Peyer's patch (tissue), 4 donors: ENCODE results near the gene PTRH1. TPM values are rescaled to one million over a fixed set of nuclear protein-coding genes. Genes with fewer than 3 reads are reported as not detected.
A peak's percentile ranks its signal among the peaks of the same experiment; 100 is the strongest.

ENCODE experiments used
- DNase-seq, 3 donors: peaks; one replicate each; pipeline ENCODE4 v3.0.0-alpha.2; 2017 to 2019
- H3K27ac ChIP-seq, 4 donors: fragments of 200-600 bp; sonication (generic); one replicate each; pipeline ENCODE4 v1.5.1; 2016 to 2019
- H3K27me3 ChIP-seq, 2 donors: fragments of 200-600 bp; sonication (generic); one replicate each; pipeline ENCODE4 v1.5.1; 2019
- H3K36me3 ChIP-seq, 3 donors: fragments of 200-600 bp; sonication (generic); one replicate each; pipeline ENCODE4 v1.5.1; 2016 to 2019
- H3K4me1 ChIP-seq, 4 donors: fragments of 200-600 bp; sonication (generic); one replicate each; pipeline ENCODE4 v1.5.1; 2016 to 2019
- H3K4me3 ChIP-seq, 4 donors: fragments of 200-600 bp; sonication (generic); 1 replicate in 3 of 4; 2 replicates in 1 of 4; pipeline ENCODE4 v1.5.1; 2016 to 2019; ENCODE audit warnings: mild to moderate bottlenecking in 1 of 4
- H3K9me3 ChIP-seq, 4 donors: fragments of 200-600 bp; sonication (generic); one replicate each; pipeline ENCODE4 v1.5.1; 2016 to 2019; ENCODE audit warnings: mild to moderate bottlenecking in 1 of 4
- CTCF ChIP-seq, 6 experiments: fragments of 450-650 bp in 4 of 6; fragments of 200-600 bp in 2 of 6; sonication (generic) in 1 of 6; IDR thresholded peaks; one replicate each; pipeline ENCODE4 v1.5.1; 2017 to 2019; ENCODE audit warnings: antibody characterized with exemption in 6 of 6, mild to moderate bottlenecking in 3 of 6, moderate library complexity in 1 of 6
- POLR2A ChIP-seq, 2 donors: fragments of 450-650 bp; IDR thresholded peaks; one replicate each; pipeline ENCODE4 v1.5.1; 2017; ENCODE audit warnings: antibody characterized with exemption in 2 of 2, mild to moderate bottlenecking in 2 of 2, moderate library complexity in 2 of 2
- total RNA-seq, 4 donors: library from RNA; depleted of rRNA; stranded (reverse); fragments of >200 nt; gene quantifications; one replicate each; pipeline ENCODE4 v1.1.0, GENCODE V29; 2016

The PTRH1 gene
- total RNA-seq, 4 donors from 2014 or later, result 5.2 to 14.9 (median 7.9) TPM; not detected in 1

DNA sequence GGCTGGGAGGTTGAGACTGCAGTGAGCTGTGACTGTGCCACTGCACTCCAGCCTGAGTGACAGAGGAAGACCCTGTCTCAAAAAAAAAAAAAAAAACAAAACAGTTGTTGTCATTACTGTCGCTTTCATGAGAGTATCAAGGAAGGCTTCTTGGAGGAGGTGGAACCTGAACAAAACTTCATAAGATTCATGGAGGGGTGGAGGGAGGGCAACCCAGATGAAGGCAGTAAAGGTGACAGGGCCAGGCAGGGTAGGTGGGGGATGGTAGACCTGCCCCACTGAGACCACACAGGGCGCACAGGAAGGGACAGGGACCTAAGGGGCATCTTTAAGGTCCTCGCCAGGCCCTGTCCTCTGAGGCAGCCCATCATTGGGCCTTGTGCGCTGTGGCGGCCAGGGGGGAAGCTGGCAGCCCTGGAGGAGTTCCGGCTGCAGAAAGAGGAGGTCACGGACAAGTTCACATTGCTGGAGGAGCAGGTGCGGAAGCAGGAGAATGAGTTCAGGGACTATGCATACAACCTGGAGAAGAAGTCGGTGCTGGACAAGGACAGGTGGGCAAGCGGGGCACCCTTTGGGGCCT lies 5.2 kb downstream of the PTRH1 start:
- H3K27ac ChIP-seq, result no peak overlapping the region
- H3K27me3 ChIP-seq, result no peaks in the 10 kb centered on the region
- no peak overlapping the region for H3K4me3 ChIP-seq
- TF ChIP-seq CTCF (IDR thresholded peaks at IDR 0.05) (no peak), POLR2A (IDR thresholded peaks at IDR 0.05) (no peak)
- no peaks in the 10 kb centered on the region for H3K36me3 ChIP-seq
- peaks cover 0 to 12% (median 5%) of the 10 kb centered on the region in 4 donors for H3K4me1 ChIP-seq
- no peak for DNase-seq
- no peaks in the 10 kb centered on the region for H3K9me3 ChIP-seq

GRCh38 chr9:127708952-127709587 lies 6.4 kb downstream of the PTRH1 start:
- no peak overlapping the region for H3K27ac ChIP-seq
- DNase-seq, result no peak
- TF ChIP-seq POLR2A (IDR thresholded peaks at IDR 0.05) (no peak), CTCF (IDR thresholded peaks at IDR 0.05) (no peak)
- H3K4me1 ChIP-seq, result peaks cover 0 to 1% (median 0%) of the 10 kb centered on the region in 4 donors
- no peaks in the 10 kb centered on the region for H3K36me3 ChIP-seq
- no peak overlapping the region for H3K4me3 ChIP-seq
- no peaks in the 10 kb centered on the region for H3K9me3 ChIP-seq
- no peaks in the 10 kb centered on the region for H3K27me3 ChIP-seq

- Histone ChIP-seq H3K36me3 (no peaks in the 10 kb centered on the region), H3K9me3 (no peaks in the 10 kb centered on the region), H3K4me3 (no peak overlapping the region), H3K27me3 (no peaks in the 10 kb centered on the region), H3K4me1 (no peaks in the 10 kb centered on the region), H3K27ac (no peak overlapping the region)
- peak in 1 of 6 experiments; percentile 19 for TF ChIP-seq CTCF (IDR thresholded peaks at IDR 0.05)
- TF ChIP-seq POLR2A (IDR thresholded peaks at IDR 0.05), result no peak
- no peak for DNase-seq
Measured at GRCh38 chr9:127707766-127708165, 7.7 kb downstream of the PTRH1 start.

GRCh38 chr9:127706836-127707241 lies 8.6 kb downstream of the PTRH1 start, which contains the start of gene CFAP157:
CFAP157 (plus strand) TSS chr9:127706988; CDS start chr9:127707032, 44 bp downstream.
- no peaks in the 10 kb centered on the region for H3K4me1 ChIP-seq
- TF ChIP-seq POLR2A (IDR thresholded peaks at IDR 0.05) (no peak), CTCF (IDR thresholded peaks at IDR 0.05) (no peak)
- H3K9me3 ChIP-seq, result no peaks in the 10 kb centered on the region
- H3K27me3 ChIP-seq, result no peaks in the 10 kb centered on the region
- DNase-seq, result no peak
- no peak within 1 kb of the TSS for H3K4me3 ChIP-seq
- no peaks in the 10 kb centered on the region for H3K36me3 ChIP-seq
- no peak within 1 kb of the TSS for H3K27ac ChIP-seq

DNA sequence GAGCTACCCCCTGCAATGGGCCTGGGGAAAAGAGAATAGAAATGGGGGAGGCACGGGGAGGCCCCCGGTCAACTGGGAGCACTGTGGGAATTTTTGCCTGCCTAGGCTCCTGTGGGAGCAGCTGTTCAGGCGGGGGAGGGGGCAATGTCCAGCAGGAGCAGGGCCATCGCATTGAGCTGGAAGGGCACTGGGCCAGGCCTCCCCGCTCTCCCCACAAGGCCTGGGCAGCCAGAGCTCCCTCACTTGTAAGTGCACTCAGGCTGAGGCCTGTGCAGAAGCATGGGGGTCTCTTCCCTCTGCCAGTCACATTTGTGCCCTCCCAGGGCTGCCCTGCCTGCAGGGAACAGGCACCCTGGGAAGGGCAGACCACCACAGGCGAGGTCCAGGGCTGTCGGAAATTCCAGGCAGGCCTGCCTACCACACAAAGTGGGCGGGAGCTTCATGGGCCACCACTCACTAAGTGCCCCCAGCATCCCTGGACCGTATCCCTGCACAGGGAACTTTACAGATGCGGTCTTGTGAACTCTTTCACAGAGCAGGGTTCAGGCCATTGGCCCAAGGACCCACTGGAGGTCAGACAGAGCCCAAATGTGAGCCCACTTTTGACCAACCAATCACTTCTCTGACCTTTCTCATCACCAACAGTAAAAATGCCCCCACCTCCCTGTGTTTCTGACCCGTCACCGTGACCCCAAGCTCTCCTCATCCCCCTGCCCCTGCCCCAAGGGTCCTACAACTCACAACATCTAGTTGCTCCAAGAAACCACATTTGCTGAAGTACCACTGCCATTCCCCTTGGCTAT lies 9.7 kb downstream of the PTRH1 start:
- no peak overlapping the region for H3K27ac ChIP-seq
- DNase-seq, result no peak
- H3K9me3 ChIP-seq, result no peaks in the 10 kb centered on the region
- H3K4me3 ChIP-seq, result no peak overlapping the region
- no peaks in the 10 kb centered on the region for H3K36me3 ChIP-seq
- H3K4me1 ChIP-seq, result no peaks in the 10 kb centered on the region
- H3K27me3 ChIP-seq, result no peaks in the 10 kb centered on the region
- TF ChIP-seq POLR2A (IDR thresholded peaks at IDR 0.05), result no peak
- no peak for TF ChIP-seq CTCF (IDR thresholded peaks at IDR 0.05)
